Measurements from ENCODE around the gene ALOX12.
"Not testable (repeated sequence)": the region's sequence is repeated elsewhere in the genome, so short reads cannot be mapped to it uniquely, and the experiment has no call there.

Gene ALOX12, protein sequence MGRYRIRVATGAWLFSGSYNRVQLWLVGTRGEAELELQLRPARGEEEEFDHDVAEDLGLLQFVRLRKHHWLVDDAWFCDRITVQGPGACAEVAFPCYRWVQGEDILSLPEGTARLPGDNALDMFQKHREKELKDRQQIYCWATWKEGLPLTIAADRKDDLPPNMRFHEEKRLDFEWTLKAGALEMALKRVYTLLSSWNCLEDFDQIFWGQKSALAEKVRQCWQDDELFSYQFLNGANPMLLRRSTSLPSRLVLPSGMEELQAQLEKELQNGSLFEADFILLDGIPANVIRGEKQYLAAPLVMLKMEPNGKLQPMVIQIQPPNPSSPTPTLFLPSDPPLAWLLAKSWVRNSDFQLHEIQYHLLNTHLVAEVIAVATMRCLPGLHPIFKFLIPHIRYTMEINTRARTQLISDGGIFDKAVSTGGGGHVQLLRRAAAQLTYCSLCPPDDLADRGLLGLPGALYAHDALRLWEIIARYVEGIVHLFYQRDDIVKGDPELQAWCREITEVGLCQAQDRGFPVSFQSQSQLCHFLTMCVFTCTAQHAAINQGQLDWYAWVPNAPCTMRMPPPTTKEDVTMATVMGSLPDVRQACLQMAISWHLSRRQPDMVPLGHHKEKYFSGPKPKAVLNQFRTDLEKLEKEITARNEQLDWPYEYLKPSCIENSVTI

DNA sequence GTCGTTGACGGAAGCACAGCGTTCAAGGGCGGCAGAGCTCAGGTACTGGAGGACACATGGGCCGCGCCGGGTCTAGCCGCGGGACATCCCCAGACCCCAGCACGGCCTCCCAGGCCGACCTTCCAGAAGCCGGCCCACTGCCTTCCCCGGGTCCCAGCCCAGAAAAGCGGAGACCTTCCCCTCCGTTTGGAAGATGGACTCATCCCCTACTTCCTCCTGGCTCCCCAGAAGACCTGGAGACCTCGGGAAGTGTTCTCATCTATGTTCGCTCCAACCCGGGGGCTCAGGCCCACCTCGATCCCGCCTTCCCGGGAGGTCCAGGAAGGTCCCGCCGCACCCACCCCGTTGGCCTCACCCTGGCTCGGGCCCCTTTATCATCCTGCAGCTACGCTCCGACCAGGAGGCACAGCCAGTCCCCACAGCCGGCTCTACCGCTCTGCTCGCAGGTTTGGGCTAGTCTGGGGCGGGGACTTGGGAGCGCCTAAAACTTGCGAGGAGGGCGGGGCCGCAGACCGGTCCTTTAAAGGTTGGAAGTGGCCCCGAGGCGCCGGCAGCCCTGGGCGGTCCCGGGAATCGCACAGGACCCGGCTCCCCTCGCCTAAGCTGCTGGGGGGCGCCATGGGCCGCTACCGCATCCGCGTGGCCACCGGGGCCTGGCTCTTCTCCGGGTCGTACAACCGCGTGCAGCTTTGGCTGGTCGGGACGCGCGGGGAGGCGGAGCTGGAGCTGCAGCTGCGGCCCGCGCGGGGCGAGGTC lies at the start of gene ALOX12:
Gene ALOX12, plus strand, starts transcription at position 550 of the 756 bp plus-strand sequence. Its CDS starts 69 bp downstream, at position 619.
- peak within 1 kb of the TSS; percentile 84 for H3K27ac Mint-ChIP-seq
- H3K36me3 Mint-ChIP-seq, result peaks cover 13% of the 10 kb centered on the region

GRCh38 chr17:6947745-6948144 lies 48.1 kb upstream of the ALOX12 start:
- Mint-ChIP-seq H3K4me3 (no peak overlapping the region), H3K27me3 (no peaks in the 10 kb centered on the region), H3K27ac (no peak overlapping the region), H3K9me3 (no peaks in the 10 kb centered on the region), H3K36me3 (peaks cover 2% of the 10 kb centered on the region), H3K4me1 (peaks cover 6% of the 10 kb centered on the region)

More for the DNA sequence above, at the start of gene ALOX12:
- Mint-ChIP-seq H3K9me3 (no peaks in the 10 kb centered on the region), H3K4me1 (peaks cover 11% of the 10 kb centered on the region), H3K27me3 (no peaks in the 10 kb centered on the region), H3K4me3 (no peak within 1 kb of the TSS)

DNA sequence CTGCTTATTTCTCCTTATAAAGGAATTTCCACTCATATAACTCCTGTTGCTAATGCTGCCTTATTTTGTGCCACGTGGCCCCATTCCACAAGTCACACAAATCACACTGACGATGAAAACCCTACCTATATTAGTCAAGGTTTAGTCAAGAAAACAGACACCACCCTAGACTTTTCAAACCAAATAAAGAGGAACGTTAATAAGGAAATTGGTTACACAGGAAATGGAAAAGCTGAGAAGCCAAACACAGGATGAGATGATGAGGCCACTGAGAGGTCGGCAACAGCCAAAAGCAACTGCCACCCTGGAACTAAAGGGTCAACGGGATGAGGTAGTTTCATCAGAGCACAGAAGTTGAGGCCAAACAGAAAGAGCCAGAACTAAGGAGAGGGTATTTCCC lies 47.3 kb upstream of the ALOX12 start:
- no peak overlapping the region for H3K4me3 Mint-ChIP-seq
- no peaks in the 10 kb centered on the region for H3K27me3 Mint-ChIP-seq
- peaks cover 2% of the 10 kb centered on the region for H3K36me3 Mint-ChIP-seq
- H3K27ac Mint-ChIP-seq, result no peak overlapping the region
- peaks cover 6% of the 10 kb centered on the region for H3K4me1 Mint-ChIP-seq
- no peaks in the 10 kb centered on the region for H3K9me3 Mint-ChIP-seq

- no peaks in the 10 kb centered on the region for H3K27me3 Mint-ChIP-seq
- H3K4me3 Mint-ChIP-seq, result no peak overlapping the region
- H3K36me3 Mint-ChIP-seq, result peaks cover 2% of the 10 kb centered on the region
- H3K9me3 Mint-ChIP-seq, result no peaks in the 10 kb centered on the region
- H3K4me1 Mint-ChIP-seq, result peaks cover 6% of the 10 kb centered on the region
- no peak overlapping the region for H3K27ac Mint-ChIP-seq
Observed at GRCh38 chr17:6948976-6949375, 46.9 kb upstream of the ALOX12 start.

DNA sequence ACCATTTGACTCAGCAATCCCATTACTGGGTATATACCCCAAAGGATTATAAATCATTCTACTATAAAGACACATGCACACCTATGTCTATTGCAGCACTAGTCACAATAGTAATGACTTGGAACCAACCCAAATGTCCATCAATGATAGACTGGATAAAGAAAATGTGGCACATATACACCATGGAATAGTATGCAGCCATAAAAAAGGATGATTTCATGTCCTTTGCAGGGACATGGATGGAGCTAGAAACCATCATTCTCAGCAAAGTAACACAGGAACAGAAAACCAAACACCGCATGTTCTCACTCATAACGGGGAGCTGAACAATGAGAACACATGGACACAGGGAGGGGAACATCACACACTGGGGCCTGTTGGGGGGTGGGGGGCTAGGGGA lies 44.9 kb upstream of the ALOX12 start:
- not testable (repeated sequence) for H3K4me1 Mint-ChIP-seq, H3K9me3 Mint-ChIP-seq, H3K36me3 Mint-ChIP-seq, H3K4me3 Mint-ChIP-seq, H3K27ac Mint-ChIP-seq, H3K27me3 Mint-ChIP-seq

DNA sequence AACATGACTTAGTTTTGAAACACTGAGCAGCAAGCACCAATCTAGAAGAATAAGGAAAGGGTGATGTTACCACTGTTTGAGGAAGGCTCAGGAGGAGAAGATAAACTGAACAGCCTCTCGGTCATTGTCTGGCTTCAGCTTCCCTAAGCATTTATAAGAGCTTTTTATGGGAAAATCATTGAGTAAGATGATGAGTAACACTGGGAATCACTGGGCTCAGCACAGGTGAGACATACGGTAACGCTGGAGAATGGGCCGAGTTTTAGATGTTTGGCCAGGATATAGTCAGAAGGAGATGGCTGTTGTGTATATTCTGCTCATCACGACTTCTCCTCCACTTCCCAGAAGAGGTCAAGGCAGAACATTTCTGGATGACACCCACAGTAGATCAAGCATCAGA lies 42.2 kb upstream of the ALOX12 start:
- H3K36me3 Mint-ChIP-seq, result peaks cover 8% of the 10 kb centered on the region
- H3K27me3 Mint-ChIP-seq, result no peaks in the 10 kb centered on the region

DNA sequence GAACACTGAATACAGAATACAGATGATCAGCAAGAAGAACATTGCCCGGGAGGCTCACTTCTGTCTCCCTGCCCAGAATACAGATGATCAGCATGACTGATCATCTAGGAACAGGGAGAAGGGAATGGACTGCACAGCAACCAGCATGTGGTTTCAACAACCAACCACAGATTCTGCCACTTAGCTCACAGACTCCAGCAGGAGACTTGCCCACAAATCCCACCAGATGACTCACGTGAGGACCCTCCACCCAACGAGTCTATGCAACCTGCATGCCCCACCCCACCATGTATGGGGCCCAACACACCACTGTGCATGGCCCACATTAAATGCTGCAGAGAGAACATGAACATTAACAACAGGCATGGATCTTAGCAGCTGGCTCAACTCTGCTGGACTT lies 36.1 kb upstream of the ALOX12 start:
- H3K9me3 Mint-ChIP-seq, result no peaks in the 10 kb centered on the region
- no peak overlapping the region for H3K27ac Mint-ChIP-seq
- no peaks in the 10 kb centered on the region for H3K27me3 Mint-ChIP-seq
- no peaks in the 10 kb centered on the region for H3K4me1 Mint-ChIP-seq
- peaks cover 12% of the 10 kb centered on the region for H3K36me3 Mint-ChIP-seq
- no peak overlapping the region for H3K4me3 Mint-ChIP-seq

More for the DNA sequence above, 42.2 kb upstream of the ALOX12 start:
- Mint-ChIP-seq H3K4me1 (peaks cover 2% of the 10 kb centered on the region), H3K4me3 (no peak overlapping the region), H3K27ac (no peak overlapping the region), H3K9me3 (no peaks in the 10 kb centered on the region)

DNA sequence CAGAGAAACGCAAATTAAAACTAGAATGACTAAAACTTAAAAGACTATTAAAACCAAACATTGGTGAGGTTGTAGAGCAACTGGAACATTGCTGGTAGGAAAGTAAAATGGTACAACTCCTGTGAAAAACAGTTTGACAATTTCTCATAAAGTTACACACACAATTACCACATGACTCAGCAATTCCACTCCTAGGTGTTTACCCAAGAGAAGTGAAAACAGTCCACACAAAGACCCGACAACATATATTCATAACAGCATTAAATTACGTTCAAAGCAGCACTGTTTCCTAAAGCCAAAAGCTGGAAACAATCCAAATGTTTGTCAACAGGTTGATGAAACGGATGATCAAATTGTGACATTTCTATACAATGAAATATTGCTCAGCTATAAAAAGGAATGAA lies 26.5 kb upstream of the ALOX12 start:
- Mint-ChIP-seq H3K9me3 (no peaks in the 10 kb centered on the region), H3K36me3 (peaks cover 3% of the 10 kb centered on the region), H3K4me3 (no peak overlapping the region), H3K27me3 (no peaks in the 10 kb centered on the region), H3K27ac (no peak overlapping the region), H3K4me1 (peaks cover 7% of the 10 kb centered on the region)

GRCh38 chr17:6970992-6971391 lies 24.9 kb upstream of the ALOX12 start:
- peaks cover 3% of the 10 kb centered on the region for H3K36me3 Mint-ChIP-seq
- H3K4me1 Mint-ChIP-seq, result peaks cover 7% of the 10 kb centered on the region
- H3K9me3 Mint-ChIP-seq, result no peaks in the 10 kb centered on the region
- H3K4me3 Mint-ChIP-seq, result no peak overlapping the region
- H3K27ac Mint-ChIP-seq, result no peak overlapping the region
- H3K27me3 Mint-ChIP-seq, result no peaks in the 10 kb centered on the region

DNA sequence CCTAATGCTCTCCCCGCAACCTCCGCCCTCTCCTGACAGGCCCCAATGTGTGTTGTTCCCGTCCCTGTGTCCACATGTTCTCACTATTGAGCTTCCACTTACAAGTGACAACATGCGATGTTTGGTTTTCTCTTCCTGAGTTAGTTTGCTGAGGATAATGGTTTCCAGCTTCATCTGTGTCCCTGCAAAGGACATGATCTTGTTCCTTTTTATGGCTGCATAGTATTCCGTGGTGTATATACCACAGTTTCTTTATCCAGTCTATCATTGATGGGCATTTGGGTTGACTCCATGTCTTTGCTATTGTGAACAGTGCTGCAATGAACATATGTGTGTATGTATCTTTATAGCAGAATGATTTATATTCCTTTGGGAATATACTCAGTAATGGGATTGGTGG lies 16.4 kb upstream of the ALOX12 start:
- H3K27me3 Mint-ChIP-seq, H3K9me3 Mint-ChIP-seq, H3K36me3 Mint-ChIP-seq, H3K4me3 Mint-ChIP-seq, H3K27ac Mint-ChIP-seq: not testable (repeated sequence)
- H3K4me1 Mint-ChIP-seq, result peaks cover 10% of the 10 kb centered on the region

DNA sequence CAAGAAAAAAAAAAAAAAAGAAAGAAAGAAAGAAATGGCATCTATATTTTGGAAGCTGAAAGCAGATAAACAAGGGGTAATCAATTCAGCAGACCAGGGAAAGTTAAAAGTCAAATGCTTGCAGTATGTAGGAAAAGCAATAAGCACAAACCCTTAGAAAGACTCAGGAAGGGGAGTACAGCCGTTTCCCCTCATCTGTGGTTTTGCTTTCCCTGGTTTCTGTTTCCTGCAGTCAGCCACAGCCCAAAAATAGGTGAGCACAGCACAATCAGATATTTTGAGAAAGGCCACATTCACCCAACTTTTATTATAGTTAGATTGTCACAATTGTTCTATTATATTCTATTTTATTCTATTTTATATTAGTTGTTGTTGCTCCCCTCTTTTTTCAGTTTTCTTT lies 14.4 kb upstream of the ALOX12 start:
- H3K4me1 Mint-ChIP-seq, result peaks cover 10% of the 10 kb centered on the region
- H3K27me3 Mint-ChIP-seq, result no peaks in the 10 kb centered on the region
- no peak overlapping the region for H3K27ac Mint-ChIP-seq
- no peak overlapping the region for H3K4me3 Mint-ChIP-seq
- peaks cover 3% of the 10 kb centered on the region for H3K9me3 Mint-ChIP-seq
- H3K36me3 Mint-ChIP-seq, result peaks cover 3% of the 10 kb centered on the region

- Mint-ChIP-seq H3K9me3 (no peaks in the 10 kb centered on the region), H3K4me1 (peaks cover 10% of the 10 kb centered on the region), H3K27ac (no peak overlapping the region), H3K27me3 (no peaks in the 10 kb centered on the region), H3K4me3 (no peak overlapping the region), H3K36me3 (peaks cover 3% of the 10 kb centered on the region)
Observed at GRCh38 chr17:6985266-6985665, 10.6 kb upstream of the ALOX12 start.

GRCh38 chr17:6986676-6987075 lies 9.2 kb upstream of the ALOX12 start:
- no peak overlapping the region for H3K27ac Mint-ChIP-seq
- H3K4me3 Mint-ChIP-seq, result no peak overlapping the region
- H3K36me3 Mint-ChIP-seq, result peaks cover 3% of the 10 kb centered on the region
- no peaks in the 10 kb centered on the region for H3K4me1 Mint-ChIP-seq
- H3K9me3 Mint-ChIP-seq, result no peaks in the 10 kb centered on the region
- H3K27me3 Mint-ChIP-seq, result no peaks in the 10 kb centered on the region

- H3K4me1 Mint-ChIP-seq, result no peaks in the 10 kb centered on the region
- H3K36me3 Mint-ChIP-seq, result peaks cover 3% of the 10 kb centered on the region
- no peak overlapping the region for H3K4me3 Mint-ChIP-seq
- no peak overlapping the region for H3K27ac Mint-ChIP-seq
- no peaks in the 10 kb centered on the region for H3K9me3 Mint-ChIP-seq
- H3K27me3 Mint-ChIP-seq, result no peaks in the 10 kb centered on the region
Observed at GRCh38 chr17:6989779-6990178, 6.1 kb upstream of the ALOX12 start.

DNA sequence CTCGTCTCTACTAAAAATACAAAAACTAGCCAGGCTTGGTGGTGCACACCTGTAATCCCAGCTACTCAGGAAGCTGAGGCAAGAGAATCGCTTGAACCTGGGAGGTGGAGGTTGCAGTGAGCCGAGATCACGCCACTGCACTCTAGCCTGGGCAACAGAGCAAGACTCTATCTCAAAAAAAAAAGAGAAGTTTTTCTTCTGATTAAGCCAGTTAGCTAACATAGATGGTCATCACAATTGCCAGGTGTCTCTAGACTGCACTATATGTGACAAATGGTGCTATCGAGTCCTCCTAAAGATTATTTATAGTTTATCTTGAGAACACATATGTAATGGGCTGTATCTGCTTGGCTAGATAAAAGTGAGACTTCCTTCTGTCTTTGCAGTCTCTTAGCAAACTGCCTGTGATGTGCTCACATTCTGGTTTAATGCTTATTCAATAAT lies 2.2 kb upstream of the ALOX12 start:
- not testable (repeated sequence) for H3K27me3 Mint-ChIP-seq, H3K4me3 Mint-ChIP-seq, H3K27ac Mint-ChIP-seq, H3K9me3 Mint-ChIP-seq
- peaks cover 10% of the 10 kb centered on the region for H3K36me3 Mint-ChIP-seq
- peaks cover 11% of the 10 kb centered on the region for H3K4me1 Mint-ChIP-seq

GRCh38 chr17:6994118-6994598 lies 1.7 kb upstream of the ALOX12 start:
- no peak overlapping the region for H3K27ac Mint-ChIP-seq
- peaks cover 10% of the 10 kb centered on the region for H3K36me3 Mint-ChIP-seq
- no peak overlapping the region for H3K4me3 Mint-ChIP-seq
- H3K27me3 Mint-ChIP-seq, result no peaks in the 10 kb centered on the region
- peaks cover 11% of the 10 kb centered on the region for H3K4me1 Mint-ChIP-seq
- H3K9me3 Mint-ChIP-seq, result no peaks in the 10 kb centered on the region

All from activated naive CD4-positive, alpha-beta T cell treated with anti-CD3 and anti-CD28 coated beads, Interleukin-2, amount 50 U/mL, for 24 hours (primary cell).